HG03342 (cell line): ENCODE data around the gene ST6GALNAC1.

Experiments used
- ATAC-seq: cut with Tn5 transposase; IDR thresholded peaks from one replicate; pipeline ENCODE4 v1.9.1; 2021; ENCODE audit warnings: mild to moderate bottlenecking, moderate library complexity; ENCODE audit not compliant: unreplicated experiment

ST6GALNAC1 gene, protein sequence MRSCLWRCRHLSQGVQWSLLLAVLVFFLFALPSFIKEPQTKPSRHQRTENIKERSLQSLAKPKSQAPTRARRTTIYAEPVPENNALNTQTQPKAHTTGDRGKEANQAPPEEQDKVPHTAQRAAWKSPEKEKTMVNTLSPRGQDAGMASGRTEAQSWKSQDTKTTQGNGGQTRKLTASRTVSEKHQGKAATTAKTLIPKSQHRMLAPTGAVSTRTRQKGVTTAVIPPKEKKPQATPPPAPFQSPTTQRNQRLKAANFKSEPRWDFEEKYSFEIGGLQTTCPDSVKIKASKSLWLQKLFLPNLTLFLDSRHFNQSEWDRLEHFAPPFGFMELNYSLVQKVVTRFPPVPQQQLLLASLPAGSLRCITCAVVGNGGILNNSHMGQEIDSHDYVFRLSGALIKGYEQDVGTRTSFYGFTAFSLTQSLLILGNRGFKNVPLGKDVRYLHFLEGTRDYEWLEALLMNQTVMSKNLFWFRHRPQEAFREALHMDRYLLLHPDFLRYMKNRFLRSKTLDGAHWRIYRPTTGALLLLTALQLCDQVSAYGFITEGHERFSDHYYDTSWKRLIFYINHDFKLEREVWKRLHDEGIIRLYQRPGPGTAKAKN

DNA sequence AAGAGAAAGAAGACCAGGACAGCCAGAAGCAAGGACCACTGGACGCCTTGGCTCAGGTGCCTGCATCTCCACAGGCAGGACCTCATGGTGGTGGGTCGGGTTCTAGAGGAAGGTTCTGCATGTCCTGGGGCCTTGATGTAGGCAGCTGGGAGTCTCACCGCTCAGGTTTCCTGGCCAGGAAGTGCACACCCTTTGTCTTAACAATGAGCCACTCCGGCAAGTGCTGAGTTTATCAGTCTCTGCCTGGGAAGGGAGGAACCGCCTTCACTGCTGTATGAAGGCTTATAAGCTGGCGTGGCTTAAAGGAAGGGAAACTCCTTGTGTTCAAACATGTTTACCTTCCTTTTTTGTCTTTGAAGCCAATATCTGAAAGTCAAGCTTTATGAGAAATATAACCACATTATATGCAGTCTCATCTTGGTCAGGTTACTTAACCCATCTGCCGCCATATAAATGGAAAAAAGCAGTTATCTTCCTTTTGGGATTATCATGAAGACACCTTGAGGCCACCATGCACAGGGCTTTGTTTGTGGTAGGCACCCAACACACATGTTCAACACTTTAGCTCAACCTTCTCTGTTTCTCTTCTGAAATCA lies at the start of gene ST6GALNAC1:
Gene ST6GALNAC1, minus strand, starts transcription at position 205 of the 596 bp plus-strand sequence. Its CDS starts 119 bp downstream, at position 86.
- ATAC-seq, result no peak

DNA sequence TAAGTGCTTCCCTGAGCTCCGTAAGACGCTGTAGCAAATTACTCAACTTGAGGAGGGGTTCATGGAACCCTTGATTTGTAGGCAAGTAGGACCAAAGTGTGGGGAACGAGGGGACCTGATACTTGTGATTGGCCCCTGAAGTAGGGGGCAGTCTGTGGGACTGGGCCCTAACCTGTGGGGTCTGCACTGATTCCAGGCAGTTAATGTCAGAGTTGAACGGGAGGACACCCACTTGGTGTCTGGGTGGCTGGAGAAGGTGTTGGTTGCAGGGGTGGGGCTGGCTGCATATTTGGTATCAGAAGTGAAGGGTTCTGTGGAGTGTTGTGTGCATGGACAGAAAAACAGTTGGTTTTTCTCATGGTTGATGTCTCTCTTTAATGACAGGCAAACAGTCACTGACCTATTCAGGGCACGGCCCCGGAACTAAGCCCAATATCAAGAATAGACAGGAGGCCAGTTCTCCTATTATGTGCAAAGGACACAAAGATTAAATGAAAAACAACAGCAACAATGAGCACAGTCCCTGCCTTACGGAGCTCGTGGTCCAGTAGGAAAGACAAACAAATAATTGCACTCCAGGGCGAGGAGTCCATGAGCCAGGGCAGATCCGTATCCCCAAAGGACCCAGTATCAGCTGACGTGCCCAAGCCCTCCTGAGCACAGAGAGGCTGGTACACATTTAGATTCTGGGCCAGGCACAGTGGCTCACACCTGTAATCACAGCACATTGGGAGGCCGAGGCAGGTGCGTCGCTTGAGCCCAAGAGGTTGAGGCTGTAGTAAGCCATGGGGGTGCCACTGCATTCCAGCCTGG lies 48.0 kb upstream of the ST6GALNAC1 start:
- no peak for ATAC-seq

DNA sequence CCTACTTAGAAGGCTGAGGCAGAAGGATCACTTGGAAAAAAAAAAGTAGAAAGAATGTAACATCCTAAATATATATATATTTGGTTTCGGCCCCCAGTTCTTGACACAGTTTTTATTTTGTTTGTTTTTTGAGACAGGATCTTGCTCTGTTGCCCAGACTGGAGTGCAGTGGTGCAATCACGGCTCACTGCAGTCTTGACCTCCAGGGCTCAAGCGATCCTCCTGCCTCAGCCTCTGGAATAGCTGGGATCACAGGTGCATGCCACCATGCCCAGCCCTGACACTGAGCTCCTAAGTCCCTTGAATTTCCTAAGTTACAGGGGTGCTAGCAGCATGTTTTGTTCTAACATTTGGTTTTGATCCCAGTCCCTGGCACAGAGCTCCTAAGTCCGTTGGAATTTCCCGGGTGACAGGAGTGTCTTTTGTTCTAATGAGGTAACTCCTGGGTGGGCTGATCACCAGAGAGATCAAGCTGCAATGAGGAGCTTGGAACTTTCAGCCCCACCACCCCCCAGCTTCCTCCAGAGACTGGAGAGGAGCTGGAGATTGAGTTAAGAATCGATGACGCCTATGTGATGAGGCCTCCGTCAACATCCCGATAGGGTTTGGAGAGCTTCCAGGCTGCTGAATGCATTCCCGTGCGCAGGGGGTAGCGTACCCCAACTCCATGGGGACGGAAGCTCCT lies 47.2 kb upstream of the ST6GALNAC1 start:
- ATAC-seq, result no peak

DNA sequence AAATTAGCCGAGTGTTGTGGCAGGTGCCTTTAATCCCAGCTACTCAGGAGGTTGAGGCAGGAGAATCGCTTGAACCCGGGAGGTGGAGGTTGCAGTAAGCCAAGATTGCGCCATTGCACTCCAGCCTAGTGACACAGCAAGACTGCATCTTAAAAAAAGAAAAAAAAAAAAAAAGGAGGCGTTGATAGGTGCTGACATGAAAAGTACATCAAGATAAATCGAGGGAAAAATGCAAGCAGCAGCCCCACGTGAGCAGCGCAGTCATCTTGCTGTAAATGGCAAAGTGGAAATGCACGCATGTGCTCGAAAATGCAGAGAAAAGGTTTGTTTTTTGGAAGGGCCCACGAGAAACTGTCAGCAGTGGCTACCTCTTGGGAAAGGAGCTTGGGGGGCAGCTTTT lies 46.3 kb upstream of the ST6GALNAC1 start:
- ATAC-seq, result no peak

DNA sequence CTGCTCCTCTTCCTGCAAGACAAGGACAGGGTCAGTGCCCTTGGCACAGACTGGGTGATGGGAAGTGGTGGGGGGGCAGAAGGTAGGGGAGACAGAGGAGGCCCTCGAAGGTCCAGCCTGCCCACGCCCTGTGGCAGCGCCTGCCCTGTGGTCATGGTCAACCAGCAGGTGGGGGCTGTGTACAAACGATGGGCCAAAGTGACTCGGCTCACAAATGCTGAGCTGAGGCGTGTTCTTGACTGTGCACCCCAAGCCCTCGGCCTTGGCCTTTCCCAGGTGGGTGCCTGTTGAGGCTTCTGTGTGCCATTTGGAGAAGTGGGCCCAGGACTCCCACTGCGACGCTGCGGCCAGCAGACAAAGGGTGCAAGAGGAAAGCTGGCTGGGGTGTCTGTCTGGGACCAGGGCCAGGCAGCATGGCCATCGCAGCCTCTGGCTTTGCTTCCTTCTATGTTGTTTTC lies 44.6 kb upstream of the ST6GALNAC1 start:
- ATAC-seq, result no peak

DNA sequence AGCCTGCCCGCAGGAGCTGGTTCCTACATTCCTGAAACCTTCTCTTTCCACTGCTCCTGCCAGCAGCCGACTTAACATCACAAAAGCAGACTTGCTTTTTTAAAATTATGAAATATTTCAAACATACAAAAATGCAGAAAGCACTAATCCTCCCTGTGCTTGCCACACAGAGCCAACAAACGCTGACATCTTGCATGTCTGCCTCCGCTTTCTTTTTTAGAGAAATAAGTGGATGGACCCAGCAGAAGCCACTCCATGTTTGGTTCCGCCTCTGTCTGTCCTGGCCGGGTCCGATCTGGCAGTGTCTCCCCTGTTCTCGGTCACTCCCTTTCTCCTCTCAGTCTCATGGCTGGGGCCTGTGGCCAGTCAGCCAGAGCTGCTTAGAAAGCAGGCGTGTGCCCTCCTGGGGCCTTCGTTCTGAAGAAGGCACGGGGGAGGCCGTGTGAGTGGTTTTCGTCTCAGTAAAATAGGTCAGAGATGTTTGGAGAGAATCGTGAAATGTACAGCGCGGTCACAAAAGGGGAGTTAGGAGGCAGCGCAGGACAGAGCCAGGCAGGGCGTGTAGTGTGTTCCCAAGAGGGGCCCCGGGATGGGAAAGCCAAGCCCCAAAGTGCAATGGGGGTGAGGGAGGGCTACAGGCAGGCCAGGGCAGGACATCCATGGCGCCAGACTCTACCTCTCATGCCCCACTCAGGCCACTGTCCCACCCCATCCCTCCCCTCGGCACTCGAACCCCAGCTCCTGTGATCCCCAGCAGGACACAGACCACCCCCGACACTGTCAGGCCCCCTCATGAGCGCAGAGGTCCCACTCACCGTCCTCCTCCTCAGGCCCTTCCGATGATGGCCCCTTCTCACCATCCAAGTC lies 44.0 kb upstream of the ST6GALNAC1 start:
- no peak for ATAC-seq

DNA sequence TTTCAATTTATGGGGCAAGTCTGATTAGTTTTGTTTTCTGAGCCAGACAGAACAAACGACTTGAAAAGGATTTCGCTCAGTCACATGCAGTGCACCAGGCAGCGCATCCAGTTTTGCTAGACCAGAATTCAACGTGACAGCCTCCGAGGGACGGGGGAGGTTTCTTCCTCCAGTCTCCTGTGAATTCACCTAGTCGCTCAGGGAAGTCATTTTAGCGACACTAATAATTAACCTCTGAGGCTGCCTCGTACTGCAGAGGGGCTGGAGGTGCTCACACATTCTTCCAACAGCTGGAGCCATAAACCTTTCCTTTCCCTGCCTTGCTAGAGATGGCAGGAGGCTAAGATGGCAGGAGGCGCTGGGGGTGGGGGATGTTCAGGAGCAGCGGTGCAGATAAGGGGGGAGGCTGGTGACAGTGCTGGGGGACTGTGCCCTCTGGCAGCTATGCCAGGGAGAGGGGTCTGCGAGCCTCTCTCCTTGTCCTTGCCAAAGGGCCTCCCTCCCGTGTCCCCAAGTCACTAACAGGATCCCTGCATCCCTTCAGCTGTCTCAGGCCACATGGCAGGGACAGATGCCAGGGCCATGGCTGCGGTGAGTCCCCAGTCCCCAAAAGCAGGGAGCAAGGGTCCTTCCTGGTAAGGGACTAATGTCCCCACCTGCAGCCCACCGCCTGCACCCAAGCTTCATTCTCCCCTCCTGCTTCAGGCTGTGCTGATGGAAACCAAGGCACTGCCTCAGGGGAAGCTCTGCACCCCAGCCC lies 43.2 kb upstream of the ST6GALNAC1 start:
- no peak for ATAC-seq

DNA sequence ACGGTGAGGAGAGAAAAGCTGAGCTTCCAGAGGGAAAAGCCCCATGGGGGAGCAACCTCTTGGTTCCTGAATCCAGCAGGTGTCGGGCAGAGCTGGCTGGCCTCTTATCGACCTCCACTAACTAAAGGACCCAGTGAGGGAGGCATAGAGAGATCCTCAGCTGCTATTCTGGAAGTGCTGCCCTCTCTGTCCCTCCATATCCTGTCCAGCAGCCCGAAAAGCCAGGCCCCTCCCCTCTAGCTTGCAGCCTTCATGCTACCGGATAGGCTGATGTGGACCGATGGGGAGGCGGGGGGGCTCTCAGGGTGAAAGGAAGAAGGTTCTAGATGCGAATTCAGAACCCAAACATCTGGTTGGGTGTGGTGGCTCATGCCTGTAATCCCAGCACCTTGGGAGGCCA lies 42.3 kb upstream of the ST6GALNAC1 start:
- ATAC-seq, result no peak

DNA sequence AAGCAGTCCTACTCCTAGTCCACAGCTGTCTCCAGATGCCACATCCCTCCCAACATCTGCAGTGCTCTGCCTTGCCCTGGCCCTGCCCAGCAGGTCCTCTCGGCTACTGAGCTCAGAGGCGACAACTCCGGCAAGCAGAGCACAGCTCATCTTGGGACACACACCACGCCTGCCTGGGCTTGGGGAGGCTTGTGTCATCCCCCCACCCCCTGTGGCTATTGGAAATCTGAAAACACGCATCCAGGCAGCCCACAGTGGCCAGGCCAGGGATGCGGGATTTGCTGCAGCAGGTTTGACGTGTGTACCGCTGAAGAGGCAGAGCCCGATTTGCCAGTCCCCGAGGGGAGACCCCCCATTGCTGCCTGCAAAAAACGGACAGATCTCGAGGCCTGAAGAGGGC lies 41.8 kb upstream of the ST6GALNAC1 start:
- no peak for ATAC-seq

DNA sequence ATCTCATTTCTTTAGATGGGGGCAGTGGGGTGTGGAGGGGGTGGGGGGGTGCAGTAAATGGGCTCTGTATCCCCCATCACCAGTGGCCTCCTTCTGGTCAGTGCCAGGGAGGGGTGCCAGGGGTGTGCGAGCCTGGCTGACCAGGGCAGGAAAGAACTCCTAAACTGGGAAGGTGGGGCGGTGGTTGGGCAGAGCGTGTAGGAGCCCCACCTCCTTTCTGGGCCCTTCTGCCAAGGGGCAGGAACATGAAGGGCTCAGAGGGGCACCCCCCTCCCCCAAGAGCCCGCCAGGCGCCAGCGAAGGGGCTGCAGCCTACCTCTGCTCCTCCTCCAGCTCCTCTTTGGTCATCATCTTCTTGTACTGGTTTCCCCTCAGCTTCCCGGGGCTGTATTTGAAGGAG lies 41.2 kb upstream of the ST6GALNAC1 start:
- no peak for ATAC-seq

DNA sequence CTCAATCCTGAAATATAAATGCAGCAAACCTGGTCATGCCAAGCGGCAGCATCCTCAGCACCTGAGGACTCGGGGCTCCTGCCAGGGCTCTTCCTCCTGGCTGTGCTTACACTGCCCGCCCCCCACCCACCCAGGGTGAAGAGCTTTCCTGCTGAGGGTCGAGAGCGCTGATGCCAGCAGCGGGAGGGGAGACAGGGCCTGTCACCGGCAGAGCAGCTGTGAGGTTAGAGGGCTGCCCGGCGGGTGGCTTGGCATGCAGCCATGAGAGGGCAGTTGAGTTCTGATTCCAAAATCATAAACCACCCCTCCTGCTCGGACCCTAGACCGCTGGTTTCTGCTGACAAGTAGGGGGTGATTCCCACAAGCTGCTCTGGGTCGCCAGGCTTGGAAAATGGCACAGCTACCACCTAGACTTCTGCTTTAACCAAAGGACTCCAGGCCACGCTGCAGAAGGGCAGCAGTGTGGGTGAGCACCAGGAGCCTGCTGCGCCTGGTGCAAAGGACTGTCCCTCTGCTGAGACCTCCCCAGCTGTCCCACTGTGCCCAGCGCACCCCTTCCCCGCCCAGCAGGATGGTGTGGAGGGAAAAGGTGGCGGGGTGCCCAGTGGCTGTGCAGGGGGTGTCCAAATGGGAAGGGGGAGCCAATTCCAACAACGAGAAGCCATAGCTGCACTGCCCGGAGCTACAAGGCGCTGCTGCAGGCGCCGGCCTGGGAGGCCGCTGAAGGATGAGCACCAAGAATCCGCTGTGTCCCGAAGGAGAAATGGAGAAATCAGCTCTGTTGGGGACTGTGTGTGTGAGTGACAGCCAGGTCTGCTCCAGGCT lies 40.6 kb upstream of the ST6GALNAC1 start:
- no peak for ATAC-seq

DNA sequence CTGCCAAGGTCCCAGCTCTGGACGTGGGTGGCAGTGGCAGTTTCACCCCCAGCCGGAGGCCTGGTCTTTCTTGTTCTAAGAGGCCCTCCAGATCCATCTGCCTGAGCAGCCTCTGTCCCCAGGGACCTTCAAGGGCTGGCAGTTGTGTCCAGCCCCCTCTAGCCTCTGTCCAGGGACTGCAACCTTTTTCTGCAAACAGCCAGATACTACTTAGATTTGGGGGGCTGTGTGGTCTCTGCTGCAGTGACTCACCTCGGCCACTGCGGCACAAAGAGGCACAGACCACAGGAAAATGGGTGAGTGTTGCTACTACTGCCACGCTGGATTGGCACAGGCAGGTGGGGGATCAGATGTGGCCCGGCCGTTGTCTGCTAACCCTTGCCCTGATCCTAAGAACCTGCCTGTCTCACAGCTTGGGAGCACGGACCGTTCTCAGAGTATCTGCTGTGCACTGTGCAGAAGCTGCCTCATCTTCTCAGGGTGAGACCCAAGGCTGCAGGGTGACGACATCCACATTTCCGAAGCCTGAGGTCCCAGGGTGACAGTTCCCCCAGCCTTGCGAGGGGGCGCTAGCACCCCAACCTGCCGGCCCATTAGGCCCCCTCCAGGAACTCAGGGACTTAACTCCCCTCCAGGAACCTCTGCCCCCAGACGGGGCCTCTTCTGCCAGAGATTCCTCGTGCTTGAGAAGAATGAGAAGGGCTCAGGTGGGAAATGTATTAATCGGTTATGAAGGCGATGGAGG lies 39.6 kb upstream of the ST6GALNAC1 start:
- ATAC-seq, result no peak

DNA sequence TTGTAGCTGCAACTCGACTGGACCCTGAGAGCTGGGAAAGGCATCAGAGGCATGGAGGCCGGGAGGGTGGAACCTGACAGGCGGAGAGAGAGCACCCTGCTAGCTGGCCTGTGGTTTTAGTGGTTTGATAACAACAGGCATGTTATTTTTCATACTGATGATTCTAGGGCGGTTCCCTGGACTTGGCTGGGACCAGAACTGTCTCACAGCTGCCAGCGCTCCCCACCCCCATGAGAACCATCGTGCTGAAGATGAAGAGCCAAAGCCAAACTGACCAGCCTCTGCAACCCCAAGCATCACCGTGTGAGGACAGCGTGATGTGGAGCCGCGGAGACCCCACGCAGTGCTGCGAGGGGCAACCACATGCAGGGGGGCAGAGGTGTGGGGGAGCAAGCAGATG lies 38.7 kb upstream of the ST6GALNAC1 start:
- ATAC-seq, result no peak

DNA sequence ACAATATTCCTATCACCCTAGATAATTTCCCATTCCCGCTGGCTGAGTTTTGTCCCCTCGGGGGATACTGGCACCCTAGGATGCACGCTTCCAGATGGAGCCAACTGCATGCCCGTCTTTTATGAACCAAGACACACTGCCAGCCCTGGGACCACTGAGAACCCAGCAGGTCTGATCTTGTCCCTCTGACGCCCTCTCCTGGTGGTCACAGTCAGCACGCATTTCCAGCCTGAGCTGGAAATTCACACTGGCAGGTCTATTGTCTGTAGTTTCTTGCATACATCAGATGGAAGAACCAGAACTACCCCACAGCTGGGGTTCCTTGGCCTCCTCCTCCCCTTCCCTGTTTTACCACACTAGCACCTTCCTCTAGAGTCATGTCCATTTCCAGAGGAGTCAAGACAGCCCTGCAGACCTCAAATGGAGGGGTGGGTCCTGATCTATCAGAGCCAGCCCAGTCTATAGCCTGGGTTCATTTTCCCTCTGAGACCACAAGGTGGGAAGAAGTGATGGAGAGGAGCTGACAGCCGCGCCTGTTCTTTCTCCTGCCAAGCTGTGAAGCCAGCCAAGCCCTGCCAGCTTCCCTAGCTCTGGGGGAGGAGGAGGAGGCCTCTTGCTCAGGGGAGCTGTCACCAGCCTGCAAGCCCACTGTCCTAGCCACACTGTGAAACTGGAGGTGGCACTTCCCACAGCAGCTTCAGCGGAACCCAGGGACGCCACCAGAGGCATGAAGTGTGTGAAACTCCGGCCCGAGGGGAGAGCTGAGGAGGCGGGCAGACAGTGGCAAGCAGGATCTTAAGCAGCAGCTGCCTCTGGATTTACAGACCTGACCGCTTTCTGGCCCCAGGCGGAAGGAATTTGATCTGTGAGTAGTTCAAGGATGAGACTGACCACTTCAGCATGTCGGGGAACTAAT lies 37.9 kb upstream of the ST6GALNAC1 start:
- ATAC-seq, result no peak

DNA sequence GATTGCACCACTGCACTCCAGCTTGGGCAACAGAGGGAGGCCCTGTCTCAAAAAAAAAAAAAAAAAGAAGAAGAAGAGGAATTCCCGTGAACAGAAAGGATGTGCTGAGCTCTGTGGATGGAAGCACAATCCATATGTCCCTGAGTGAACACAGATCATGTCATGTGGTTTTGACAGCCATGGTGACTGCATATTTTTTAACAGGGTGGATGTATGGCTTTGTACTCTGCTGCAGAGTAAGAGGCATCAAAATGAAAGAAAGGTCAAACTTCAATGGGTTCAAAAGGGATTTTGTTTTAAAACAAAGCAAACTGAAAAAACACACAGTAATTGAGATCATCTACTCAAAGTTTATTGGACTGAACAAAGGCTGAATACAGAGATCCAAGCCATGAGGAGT lies 35.7 kb upstream of the ST6GALNAC1 start:
- ATAC-seq, result no peak

DNA sequence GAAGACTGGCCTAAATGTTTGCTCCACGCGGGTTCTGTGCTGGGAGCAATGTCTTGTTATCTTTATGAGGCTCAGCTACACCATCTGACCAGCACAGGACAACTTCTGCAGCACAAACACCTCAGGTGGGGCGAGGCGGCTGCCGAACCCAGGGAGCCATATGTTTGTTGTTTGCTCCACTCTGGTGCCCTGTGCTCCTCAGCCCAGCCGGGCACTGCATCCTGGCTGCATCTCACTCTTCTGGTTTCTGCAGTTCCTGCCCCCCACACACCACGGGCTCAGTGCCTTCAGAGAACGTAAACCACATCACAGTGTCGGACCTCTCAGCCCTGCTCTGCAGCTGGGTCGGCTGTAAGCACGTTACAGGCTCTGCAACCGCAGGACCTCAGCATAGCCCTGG lies 34.8 kb upstream of the ST6GALNAC1 start:
- no peak for ATAC-seq
